SK-N-SH (cell line): Measurements from ENCODE around the gene GTF3C6. TPM values are rescaled to one million over a fixed set of nuclear protein-coding genes. Genes with fewer than 3 reads are reported as not detected.

Source experiments
- CTCF ChIA-PET: fragments of 300-600, 350-600 bp; formaldehyde crosslinking; extraction: SDS; loops from one replicate; lab custom pipeline; 2021; lab: Yijun Ruan, JAX
- POLR2A ChIA-PET: fragments of 350-600 bp; sonication (Branson Sonifier 250); formaldehyde crosslinking; extraction: SDS; loops from one replicate; lab custom pipeline; 2020; ENCODE audit warnings: antibody characterized with exemption, inconsistent platforms; lab: Yijun Ruan, JAX
- DNase-seq: peaks from one replicate; pipeline ENCODE4 v3.0.0; 2012
- H2AFZ ChIP-seq: fragments of 200-600 bp; sonication (generic); 2 replicates; pipeline ENCODE4 v1.8.1; 2016; ENCODE audit warnings: antibody characterized with exemption, mild to moderate bottlenecking, low read depth
- H3F3A ChIP-seq: fragments of 200-600 bp; sonication (generic); replicated peaks from 2 replicates; pipeline ENCODE3; 2016; ENCODE audit warnings: antibody characterized with exemption, mild to moderate bottlenecking; ENCODE audit not compliant: insufficient read depth
- H3K27ac ChIP-seq, 2 experiments: fragments of 200-500 bp in 1 of 2; fragments of 200-600 bp in 1 of 2; sonication (Bioruptor generic) in 1 of 2; sonication (generic), shearing (Covaris generic) in 1 of 2; 2 replicates each; pipeline versions ENCODE4 v1.5.1 to v1.6.1; 2014 to 2016; ENCODE audit warnings: low read depth in 2 of 2, inconsistent platforms in 1 of 2, low read length in 1 of 2, mild to moderate bottlenecking in 1 of 2, mixed read lengths in 1 of 2
- H3K27me3 ChIP-seq: fragments of 200-600 bp; sonication (generic), shearing (Covaris generic); 2 replicates; pipeline ENCODE4 v1.6.1; 2016; ENCODE audit warnings: mixed run types; ENCODE audit not compliant: insufficient read depth
- H3K36me3 ChIP-seq, 2 experiments: fragments of 200-500 bp in 1 of 2; fragments of 200-600 bp in 1 of 2; sonication (Bioruptor generic) in 1 of 2; sonication (generic) in 1 of 2; replicated peaks in 1 of 2; 2 replicates each; pipeline versions ENCODE3 to v1.5.1; 2014 to 2016; ENCODE audit warnings: low read length in 1 of 2, mild to moderate bottlenecking in 1 of 2; ENCODE audit not compliant: insufficient read depth in 2 of 2, control insufficient read depth in 1 of 2
- H3K4me1 ChIP-seq, 2 experiments: fragments of 200-500 bp in 1 of 2; fragments of 200-600 bp in 1 of 2; sonication (Bioruptor generic) in 1 of 2; sonication (generic), shearing (Covaris generic) in 1 of 2; 2 replicates each; pipeline versions ENCODE4 v1.5.1 to v1.6.1; 2014 to 2016; ENCODE audit warnings: low read depth in 1 of 2, low read length in 1 of 2, mixed run types in 1 of 2; ENCODE audit not compliant: insufficient read depth in 2 of 2, control insufficient read depth in 1 of 2
- H3K4me2 ChIP-seq: fragments of 200-600 bp; sonication (generic), shearing (Covaris generic); 2 replicates; pipeline ENCODE4 v1.6.1; 2017; ENCODE audit warnings: mixed run types
- H3K4me3 ChIP-seq, 2 experiments: fragments of 200-500 bp in 1 of 2; fragments of 200-600 bp in 1 of 2; sonication (Bioruptor generic) in 1 of 2; sonication (generic), shearing (Covaris generic) in 1 of 2; 2 replicates each; pipeline versions ENCODE4 v1.5.1 to v1.8.1; 2014 to 2016; ENCODE audit warnings: low read depth in 2 of 2, inconsistent platforms in 1 of 2, low read length in 1 of 2, mild to moderate bottlenecking in 1 of 2, mixed read lengths in 1 of 2, moderate library complexity in 1 of 2
- H3K79me2 ChIP-seq: fragments of 200-600 bp; sonication (generic); 2 replicates; pipeline ENCODE4 v1.8.1; 2017; ENCODE audit warnings: mild to moderate bottlenecking; ENCODE audit not compliant: insufficient read depth
- H3K9ac ChIP-seq: fragments of 200-600 bp; sonication (generic); 2 replicates; pipeline ENCODE4 v1.6.1; 2017; ENCODE audit warnings: mixed run types
- H3K9me2 ChIP-seq: fragments of 200-600 bp; sonication (generic); 2 replicates; pipeline ENCODE4 v1.6.1; 2017; ENCODE audit warnings: mixed run types
- H3K9me3 ChIP-seq: fragments of 200-600 bp; sonication (generic); 2 replicates; pipeline ENCODE4 v1.6.1; 2017; ENCODE audit warnings: mixed run types, mild to moderate bottlenecking, moderate library complexity
- H4K20me1 ChIP-seq: fragments of 200-600 bp; sonication (generic); 2 replicates; pipeline ENCODE4 v1.6.1; 2017; ENCODE audit warnings: mild to moderate bottlenecking, mixed run types; ENCODE audit not compliant: insufficient read depth
- CTCF ChIP-seq: fragments of 200-600 bp; sonication (generic); IDR thresholded peaks from 2 replicates; pipeline ENCODE4 v1.6.1; 2017; ENCODE audit warnings: antibody characterized with exemption, mild to moderate bottlenecking, moderate library complexity
- EZH2phosphoT487 ChIP-seq: fragments of 200-600 bp; sonication (generic); IDR thresholded peaks from 2 replicates; pipeline ENCODE4 v1.6.1; 2017; ENCODE audit warnings: low read depth, mixed run types, mild to moderate bottlenecking, antibody characterized with exemption, moderate library complexity, borderline replicate concordance
- FOSL2 ChIP-seq: IDR thresholded peaks from 2 replicates; pipeline ENCODE4 v1.4.0; 2012; ENCODE audit warnings: low read depth, mild to moderate bottlenecking, moderate library complexity, borderline replicate concordance
- MXI1 ChIP-seq: IDR thresholded peaks from 2 replicates; pipeline ENCODE4 v1.6.1; 2012; ENCODE audit warnings: mild to moderate bottlenecking, low read depth, low read length, improper control_type of control experiment
- NFIC ChIP-seq: IDR thresholded peaks from 2 replicates; pipeline ENCODE4 v1.4.0; 2012; ENCODE audit warnings: borderline replicate concordance
- RCOR1 ChIP-seq: fragments of 150-350 bp; IDR thresholded peaks from 2 replicates; pipeline ENCODE4 v1.6.1; 2017; ENCODE audit warnings: antibody characterized with exemption, low read length
- RXRA ChIP-seq: IDR thresholded peaks from 2 replicates; pipeline ENCODE4 v1.4.0; 2012; ENCODE audit warnings: low read depth, mild to moderate bottlenecking, borderline replicate concordance
- SMC3 ChIP-seq: IDR thresholded peaks from 2 replicates; pipeline ENCODE4 v1.6.1; 2012; ENCODE audit warnings: low read depth, low read length, improper control_type of control experiment
- TCF12 ChIP-seq: IDR thresholded peaks from 2 replicates; pipeline ENCODE4 v1.4.0; 2012
- WGBS: methylation state at CpG from one replicate; pipeline ENCODE4 v1.1.6; 2017; ENCODE audit warnings: low lambda C conversion rate; 5-methylcytosine and 5-hydroxymethylcytosine counted together
- polyA plus RNA-seq, 3 experiments: library from polyadenylated mRNA; depleted of rRNA; stranded (reverse); fragments of >200 nt; gene quantifications; 2 replicates each; pipeline ENCODE4 v1.2.3, GENCODE V29; 2012

GTF3C6 gene
- polyA plus RNA-seq, 1 of the 3 experiments (the other 2 are of a cell fraction) = 38.5 TPM

DNA sequence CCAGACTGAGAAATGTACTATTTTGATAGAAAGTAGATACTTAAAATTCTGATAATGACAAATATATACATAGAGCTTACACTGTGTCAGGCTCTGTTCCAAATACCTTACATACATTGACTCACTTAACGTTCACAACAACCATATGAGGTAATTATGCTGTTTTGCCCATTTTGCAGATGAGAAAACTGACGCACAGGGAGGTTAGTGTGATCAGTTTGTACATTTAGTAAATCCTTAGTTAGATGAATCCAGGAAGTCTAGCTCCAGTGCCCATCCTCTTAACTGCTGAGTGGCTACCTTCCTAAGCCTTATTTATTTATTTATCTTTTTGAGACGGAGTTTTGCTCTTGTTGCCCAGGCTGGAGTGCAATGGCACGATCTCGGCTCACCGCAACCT is 23.3 kb upstream of the GTF3C6 start:
- whole genome bisulfite sequencing = 94% methylated on average over 6 of the region's 6 CpGs
- CTCF ChIA-PET = interaction anchor here (1.4 kb wide), 1 partner anchor 8 kb away, joined by 4 read pairs; no protein-coding TSS in a partner anchor
- H3K27me3 ChIP-seq = no peaks in the 10 kb centered on the region
- H3K9me2 ChIP-seq = no peaks in the 10 kb centered on the region
- peaks cover 5% of the 10 kb centered on the region for H3F3A ChIP-seq
- TF ChIP-seq NFIC = no peak
- no peak for TF ChIP-seq TCF12
- TF ChIP-seq RXRA = no peak
- TF ChIP-seq EZH2phosphoT487 = no peak
- TF ChIP-seq FOSL2 = no peak
- no peak for TF ChIP-seq RCOR1
- TF ChIP-seq, all 33 proteins: peak for 0
- Histone ChIP-seq H3K4me1 (no peaks in the 10 kb centered on the region), H3K79me2 (no peaks in the 10 kb centered on the region), H4K20me1 (no peaks in the 10 kb centered on the region), H3K27ac (no peak overlapping the region), H3K4me3 (no peak overlapping the region), H3K4me2 (no peak overlapping the region), H3K9ac (no peak overlapping the region), H3K36me3 (no peaks in the 10 kb centered on the region), H3K9me3 (no peaks in the 10 kb centered on the region), H2AFZ (no peak overlapping the region)
- POLR2A ChIA-PET = no interaction called here
- DNase-seq = no peak

GRCh38 chr6:110938171-110938570 is 20.3 kb upstream of the GTF3C6 start:
- H3K4me3 ChIP-seq = no peak overlapping the region
- no peaks in the 10 kb centered on the region for H3K9me2 ChIP-seq
- H3K36me3 ChIP-seq = no peaks in the 10 kb centered on the region
- TF ChIP-seq TCF12 (no peak), SMC3 (no peak), MXI1 (no peak), CTCF (no peak), FOSL2 (no peak)
- no peak for DNase-seq
- 89% methylated on average over 6 of the region's 6 CpGs for WGBS
- no peak overlapping the region for H3K27ac ChIP-seq
- H2AFZ ChIP-seq = no peak overlapping the region
- H3K4me1 ChIP-seq = no peaks in the 10 kb centered on the region
- no peak overlapping the region for H3K4me2 ChIP-seq
- peaks cover 3% of the 10 kb centered on the region for H3F3A ChIP-seq
- no peaks in the 10 kb centered on the region for H3K9me3 ChIP-seq
- H4K20me1 ChIP-seq = no peaks in the 10 kb centered on the region
- CTCF ChIA-PET = interaction anchor here (0.9 kb wide), 1 partner anchor 25 kb away, joined by 3 read pairs; no protein-coding TSS in a partner anchor
- no peak overlapping the region for H3K9ac ChIP-seq
- POLR2A ChIA-PET = interaction anchor here (0.9 kb wide), 1 partner anchor 63 kb away, joined by 5 read pairs; the partner anchor contains the start of gene AMD1
- H3K79me2 ChIP-seq = no peaks in the 10 kb centered on the region
- H3K27me3 ChIP-seq = no peaks in the 10 kb centered on the region
